PFSK-1 (cell line): Measurements from ENCODE around the gene GOT1.

Experiments
- POLR2AphosphoS5 ChIP-seq: IDR thresholded peaks from 2 replicates; pipeline ENCODE4 v1.6.1; 2012; ENCODE audit warnings: low read depth, mild to moderate bottlenecking, control low read depth, low read length, moderate library complexity
- REST ChIP-seq, 2 experiments: IDR thresholded peaks; 2 replicates each; pipeline versions ENCODE4 v1.6.1 to v1.8.0; 2011 to 2012; ENCODE audit warnings: low read depth in 2 of 2, low read length in 2 of 2, control low read depth in 1 of 2, inconsistent platforms in 1 of 2, mild to moderate bottlenecking in 1 of 2, moderate library complexity in 1 of 2; ENCODE audit not compliant: insufficient read depth in 1 of 2
- TAF1 ChIP-seq: IDR thresholded peaks from 2 replicates; pipeline ENCODE4 v1.6.1; 2012; ENCODE audit warnings: low read length, control low read depth, borderline replicate concordance; ENCODE audit not compliant: insufficient read depth

DNA sequence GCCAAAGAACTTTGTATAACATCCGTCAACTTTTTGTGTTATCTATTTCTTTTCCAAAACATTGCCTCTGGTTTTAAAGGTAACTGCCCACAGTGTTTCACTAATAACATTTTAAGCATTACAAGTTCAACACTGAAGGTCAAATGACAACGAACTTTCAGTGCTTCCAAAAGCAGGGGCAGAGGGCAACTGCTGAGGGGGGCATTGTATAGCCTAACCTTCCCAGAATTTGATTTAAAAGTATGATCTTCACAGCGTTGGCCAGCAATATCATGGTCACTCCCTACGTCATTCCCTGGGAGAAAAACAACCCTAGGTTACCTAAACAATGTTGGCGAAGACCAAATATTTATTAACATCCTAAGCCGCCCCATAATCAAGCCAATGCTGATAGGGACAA is 2.5 kb upstream of the GOT1 start:
- no peak for TF ChIP-seq REST (IDR thresholded peaks at IDR 0.05; ENCODE audit: insufficient read depth in 1 of 2, low read depth in 2 of 2, low read length in 2 of 2)
- TF ChIP-seq POLR2AphosphoS5: no peak
- no peak for TF ChIP-seq TAF1
